ENCODE measurements around the gene TMEM179.

The TMEM179 gene

GRCh38 chr14:104554088-104554607, 50.4 kb downstream of the TMEM179 start:
- no peak for DNase-seq

GRCh38 chr14:104553166-104554087, 51.1 kb downstream of the TMEM179 start:
- DNase-seq, result no peak

- DNase-seq, result no peak
These were observed 51.8 kb downstream of the TMEM179 start for GRCh38 chr14:104552738-104553125.

DNA sequence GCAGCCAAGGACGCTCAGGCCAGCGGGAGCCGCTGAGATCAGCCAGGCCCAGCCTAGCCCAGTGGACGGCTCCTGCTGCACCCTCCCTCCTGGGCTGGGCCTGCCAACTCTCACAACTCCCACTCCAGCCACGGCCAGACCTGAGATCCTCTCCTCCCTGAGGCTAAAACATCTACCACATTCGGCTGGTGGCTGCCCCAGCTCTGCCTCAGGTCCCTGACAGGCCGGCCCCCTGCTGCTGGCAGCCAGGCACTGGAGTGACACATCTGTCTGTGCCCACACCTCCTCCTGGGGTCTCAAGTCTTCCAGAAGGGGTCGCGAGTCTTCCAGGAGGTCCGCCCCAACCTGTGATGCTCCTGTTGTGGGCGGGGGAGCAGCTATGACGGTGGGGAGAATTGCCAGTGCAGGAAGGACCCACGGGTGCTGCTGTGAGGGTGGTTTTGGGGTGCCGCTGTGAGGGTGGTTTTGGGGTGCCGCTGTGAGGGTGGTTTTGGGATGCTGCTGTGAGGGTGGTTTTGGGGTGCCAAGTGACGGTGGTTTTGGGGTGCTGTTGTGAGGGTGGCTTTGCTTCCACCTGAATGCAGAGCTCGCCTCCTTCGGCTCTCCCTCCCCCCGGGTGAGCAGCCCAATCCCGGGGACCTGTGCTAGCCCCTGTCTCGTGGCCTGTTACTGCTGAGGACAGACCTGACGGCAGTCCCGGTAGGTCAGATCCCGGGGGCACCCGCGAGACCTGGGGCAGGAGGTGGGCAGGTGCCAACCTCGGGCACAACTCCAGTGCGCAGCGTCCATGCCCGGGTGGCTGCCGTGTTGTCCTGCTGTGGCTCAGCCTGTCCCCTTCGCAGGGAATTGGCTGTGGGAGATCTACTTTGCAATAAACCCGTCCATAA, 52.5 kb downstream of the TMEM179 start:
- DNase-seq, result no peak

- DNase-seq, result no peak
These were observed 53.5 kb downstream of the TMEM179 start for GRCh38 chr14:104550861-104551728.

DNA sequence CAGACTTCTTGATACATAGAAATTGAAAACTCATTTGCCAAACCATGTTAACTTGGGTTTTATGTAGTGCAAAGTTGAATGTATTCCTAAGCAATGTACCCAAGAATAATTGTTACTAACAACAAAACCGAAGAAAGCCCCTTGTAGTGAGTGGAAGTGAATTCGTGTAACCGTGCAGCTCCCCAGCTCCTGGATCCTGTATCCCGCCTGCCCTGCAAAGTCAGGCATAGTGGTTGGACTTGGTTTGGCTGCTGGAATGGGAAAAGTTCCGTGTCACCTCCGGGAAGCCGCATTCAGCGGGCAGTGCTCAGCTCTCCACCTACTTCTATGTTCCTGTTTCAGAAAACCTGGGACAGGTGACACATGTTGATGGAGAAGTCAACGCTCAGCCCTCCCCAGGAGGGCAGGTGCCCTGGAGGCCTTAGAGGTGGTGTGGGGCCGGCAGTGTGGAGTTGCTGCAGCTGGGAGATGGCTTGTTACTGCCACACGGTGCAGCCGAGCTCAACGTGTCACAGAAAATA, 54.2 kb downstream of the TMEM179 start:
- no peak for DNase-seq

DNA sequence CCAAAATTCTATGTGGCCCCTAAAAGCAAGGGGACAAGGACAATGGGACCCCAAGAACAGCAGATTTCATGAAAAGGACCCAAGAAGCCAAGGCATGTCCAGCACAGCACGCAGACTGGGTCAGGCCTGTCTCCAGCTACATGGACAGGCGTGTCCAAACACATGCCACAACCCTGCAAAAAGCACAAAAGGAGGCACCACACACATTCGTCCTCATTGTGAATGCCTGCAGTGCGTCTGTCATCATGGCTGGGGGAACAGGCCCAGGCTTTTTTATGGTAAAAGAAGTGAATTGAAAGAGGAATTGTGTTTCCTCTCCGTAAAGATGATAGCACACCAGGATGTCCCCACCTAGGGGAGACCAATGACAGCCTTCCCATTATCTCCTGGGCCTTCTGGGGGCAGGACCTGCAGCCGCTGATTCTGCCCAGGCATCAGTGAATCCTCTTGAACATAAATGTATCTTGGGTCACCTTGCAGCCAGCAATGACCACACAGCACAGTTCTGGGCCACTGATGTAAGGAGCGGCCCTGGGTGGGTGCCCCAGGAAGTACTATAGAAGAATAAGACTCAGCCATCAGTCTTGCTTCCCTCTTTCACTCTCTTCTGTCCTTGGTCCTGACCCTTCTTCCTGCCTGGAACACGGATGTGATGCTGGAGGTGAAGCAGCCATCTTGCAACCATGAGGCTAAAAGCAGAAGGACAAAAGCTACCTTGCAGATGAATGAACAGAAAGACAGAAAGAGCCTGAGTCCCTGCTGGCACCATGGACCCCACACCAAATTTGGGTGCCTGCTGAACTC, 54.8 kb downstream of the TMEM179 start:
- DNase-seq, result no peak

DNA sequence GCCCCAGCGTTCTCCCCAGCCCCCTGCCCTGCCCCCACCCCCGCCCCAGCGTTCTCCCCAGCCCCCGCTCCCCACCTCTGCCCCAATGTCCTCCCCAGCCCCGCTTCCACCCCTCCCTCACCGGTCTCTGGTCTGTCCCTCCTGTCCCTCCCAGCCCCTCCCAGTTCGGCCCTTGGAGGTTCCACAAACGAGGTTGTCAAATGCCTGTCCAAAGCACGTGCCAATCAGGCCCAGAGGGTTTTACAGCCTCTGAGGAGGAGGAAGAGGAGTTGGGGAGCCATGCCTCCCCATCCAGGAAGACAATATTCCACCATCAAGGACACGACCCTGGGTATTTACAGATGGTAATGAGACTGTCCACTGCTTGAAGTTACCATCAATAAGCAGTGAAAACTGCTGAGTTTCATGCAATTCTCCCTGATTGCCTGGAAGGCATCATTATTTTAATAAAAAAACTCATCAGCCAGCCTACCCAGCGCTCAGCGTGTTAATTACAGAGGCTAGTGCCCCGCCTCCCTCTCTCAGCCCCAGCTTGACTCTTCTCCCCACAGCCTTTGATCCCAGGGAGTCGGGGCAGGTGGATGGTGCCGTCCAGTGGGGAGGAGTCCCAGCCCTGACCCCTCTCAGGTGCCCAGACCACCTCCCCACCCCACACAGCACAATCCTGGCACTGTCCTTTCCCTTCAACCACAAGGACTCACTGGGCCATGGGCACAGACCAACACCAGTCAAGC, 55.6 kb downstream of the TMEM179 start:
- DNase-seq, result no peak

GRCh38 chr14:104547998-104548700, 56.4 kb downstream of the TMEM179 start:
- DNase-seq, result no peak

- DNase-seq, result no peak
These were observed 57.1 kb downstream of the TMEM179 start for GRCh38 chr14:104547310-104547997.

DNA sequence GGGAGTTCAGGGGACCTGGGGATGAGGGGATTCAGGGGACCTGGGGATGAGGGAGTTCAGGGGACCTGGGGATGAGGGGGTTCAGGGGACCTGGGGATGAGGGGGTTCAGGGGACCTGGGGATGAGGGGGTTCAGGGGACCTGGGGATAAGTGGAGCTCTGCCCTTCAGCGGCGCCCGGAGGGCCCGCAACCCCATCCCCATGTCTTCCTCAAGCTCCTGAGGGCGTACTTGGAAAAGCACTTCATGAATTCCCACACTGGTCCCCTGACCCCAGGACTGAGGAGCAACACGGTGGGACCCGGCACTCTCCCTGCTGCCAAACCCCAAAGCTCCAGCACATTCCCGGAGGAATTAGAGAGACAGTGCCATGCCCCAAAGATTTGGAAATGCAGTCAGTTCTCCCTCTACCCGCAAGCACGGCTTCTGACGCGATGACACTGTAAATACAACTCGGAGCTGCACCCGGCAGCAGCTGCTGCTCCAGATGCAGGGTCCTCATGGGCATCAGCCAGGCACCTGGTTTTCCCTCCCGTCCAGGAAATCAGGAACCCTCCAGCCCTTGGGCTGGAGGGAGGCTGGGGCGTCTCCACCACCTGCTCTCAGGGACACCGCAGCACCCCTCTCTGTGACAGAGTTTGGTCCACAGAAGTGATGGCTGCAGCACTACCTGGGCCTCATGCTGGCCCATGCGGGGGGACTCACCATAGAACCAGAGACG, 57.8 kb downstream of the TMEM179 start:
- no peak for DNase-seq

GRCh38 chr14:104545942-104546501, 58.5 kb downstream of the TMEM179 start:
- DNase-seq, result no peak

- no peak for DNase-seq
These were observed 59.2 kb downstream of the TMEM179 start for GRCh38 chr14:104545151-104545941.

DNA sequence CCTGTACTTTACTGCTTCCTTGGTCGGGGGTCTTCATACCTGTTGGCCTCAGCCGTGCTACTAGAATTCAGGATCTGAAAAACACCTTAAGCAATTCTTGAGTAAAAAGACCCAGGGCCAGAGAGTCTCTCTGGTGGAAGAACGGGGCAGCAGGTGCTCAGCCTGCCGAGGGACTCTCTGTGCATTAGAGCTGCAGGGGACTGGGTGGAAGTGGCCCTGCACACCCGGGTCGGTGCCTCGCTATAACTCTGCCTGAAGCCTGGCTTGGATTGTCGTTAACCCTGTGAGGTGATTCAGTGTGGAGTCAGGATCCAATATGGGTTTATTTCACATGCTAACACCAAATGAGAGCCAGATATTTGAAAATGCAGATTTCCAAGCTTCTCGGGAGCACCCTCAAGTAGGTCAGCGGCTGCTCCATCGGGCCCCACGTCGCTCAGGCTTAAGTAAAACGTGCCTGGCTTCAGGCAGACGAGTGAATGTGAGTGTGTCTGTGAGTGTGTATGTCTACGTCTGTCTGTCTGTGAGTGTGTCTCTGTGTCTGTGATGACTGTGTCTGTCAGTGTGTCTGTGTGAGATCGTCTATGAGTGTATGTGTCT, 60.1 kb downstream of the TMEM179 start:
- no peak for DNase-seq

GRCh38 chr14:104542871-104543830, 61.4 kb downstream of the TMEM179 start:
- no peak for DNase-seq
